HG03039 (cell line): Measurements from ENCODE around the gene ZNF514.
A peak's percentile ranks its signal among the peaks of the same experiment; 100 is the strongest.
"Not testable (repeated sequence)": the region's sequence is repeated elsewhere in the genome, so short reads cannot be mapped to it uniquely, and the experiment has no call there.

ENCODE experiments used
- ATAC-seq: cut with Tn5 transposase; IDR thresholded peaks from one replicate; pipeline ENCODE4 v1.9.1; 2021; ENCODE audit warnings: mild to moderate bottlenecking, moderate library complexity; ENCODE audit not compliant: unreplicated experiment

ZNF514 gene

GRCh38 chr2:95159690-95160449 is at the start of gene ZNF514:
Gene ZNF514, minus strand, starts transcription at chr2:95159848. Its CDS starts 6,595 bp downstream, at chr2:95153253.
- peak; percentile 90 for ATAC-seq

- ATAC-seq = no peak
Measured at GRCh38 chr2:95208106-95208505, 48.5 kb upstream of the ZNF514 start.

DNA sequence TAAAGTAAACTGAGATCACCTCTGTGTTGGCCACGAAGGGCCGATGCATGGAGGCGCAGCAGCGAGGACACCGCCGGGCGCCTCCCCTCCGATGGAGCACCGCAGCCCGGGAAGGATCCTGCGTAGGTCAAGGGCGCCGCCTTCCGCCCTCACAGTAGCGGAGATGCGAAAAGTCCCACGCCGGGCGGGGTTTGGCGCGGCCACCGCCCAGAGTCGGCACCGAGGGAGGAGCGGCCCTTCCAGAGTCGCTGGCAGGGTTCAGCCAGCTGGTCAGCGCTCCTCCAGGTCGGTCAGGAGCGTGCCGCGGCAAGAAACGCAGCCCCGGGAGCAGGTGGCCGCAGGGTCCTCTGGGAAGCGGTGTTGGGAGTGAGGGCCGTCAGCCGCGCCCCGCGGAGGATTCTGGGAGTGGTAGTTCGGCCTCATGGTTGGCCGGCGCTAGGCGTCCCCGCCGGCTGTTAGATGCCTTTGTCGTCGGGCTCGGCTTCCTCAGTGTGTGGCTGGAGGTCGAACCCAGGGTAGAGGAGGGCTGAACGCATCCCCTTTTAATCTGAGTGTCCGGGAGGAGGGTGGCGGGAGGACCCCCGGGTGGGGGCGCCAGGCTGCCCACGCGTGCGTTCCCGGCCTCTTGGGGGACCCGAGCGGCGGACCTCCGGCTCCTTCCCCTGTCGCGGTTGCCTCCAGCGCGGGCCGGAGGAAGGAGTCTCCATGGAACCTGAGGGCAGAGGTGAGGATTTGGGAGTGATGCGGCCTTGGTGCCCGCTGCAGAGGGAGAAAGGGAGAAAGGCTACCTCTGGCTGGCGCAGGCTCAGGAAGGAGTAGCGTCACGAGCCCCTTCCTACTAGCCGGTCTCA is 47.7 kb upstream of the ZNF514 start, which contains the start of gene ZNF892:
Gene ZNF892 (plus strand): TSS at position 411 of the 851 bp plus-strand sequence. CDS start 295 bp downstream, at position 706.
- peak; percentile 97 for ATAC-seq

- no peak for ATAC-seq
Measured at GRCh38 chr2:95206096-95206495, 46.4 kb upstream of the ZNF514 start.

GRCh38 chr2:95204396-95204795 is 44.7 kb upstream of the ZNF514 start:
- ATAC-seq = no peak

- no peak for ATAC-seq
Measured at GRCh38 chr2:95203911-95204310, 44.3 kb upstream of the ZNF514 start.

DNA sequence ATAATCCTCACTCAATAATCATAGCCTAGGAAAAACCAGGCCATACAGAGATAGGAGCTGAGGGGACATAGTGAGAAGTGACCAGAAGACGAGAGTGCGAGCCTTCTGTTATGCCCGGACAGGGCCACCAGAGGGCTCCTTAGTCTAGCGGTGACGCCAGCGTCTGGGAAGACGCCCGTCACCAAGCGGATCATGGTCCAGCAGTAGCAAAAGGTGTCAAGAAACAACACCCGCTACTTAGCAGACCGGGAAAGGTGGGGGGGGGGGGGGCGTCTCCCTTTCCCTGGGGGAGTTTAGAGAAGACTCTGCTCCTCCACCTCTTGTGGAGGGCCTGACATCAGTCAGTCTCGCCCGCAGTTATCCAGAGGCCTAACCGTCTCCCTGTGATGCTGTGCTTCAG is 33.3 kb upstream of the ZNF514 start:
- ATAC-seq = not testable (repeated sequence)

GRCh38 chr2:95185973-95186372 is 26.3 kb upstream of the ZNF514 start:
- ATAC-seq = no peak

GRCh38 chr2:95185197-95185596 is 25.5 kb upstream of the ZNF514 start:
- ATAC-seq = no peak

DNA sequence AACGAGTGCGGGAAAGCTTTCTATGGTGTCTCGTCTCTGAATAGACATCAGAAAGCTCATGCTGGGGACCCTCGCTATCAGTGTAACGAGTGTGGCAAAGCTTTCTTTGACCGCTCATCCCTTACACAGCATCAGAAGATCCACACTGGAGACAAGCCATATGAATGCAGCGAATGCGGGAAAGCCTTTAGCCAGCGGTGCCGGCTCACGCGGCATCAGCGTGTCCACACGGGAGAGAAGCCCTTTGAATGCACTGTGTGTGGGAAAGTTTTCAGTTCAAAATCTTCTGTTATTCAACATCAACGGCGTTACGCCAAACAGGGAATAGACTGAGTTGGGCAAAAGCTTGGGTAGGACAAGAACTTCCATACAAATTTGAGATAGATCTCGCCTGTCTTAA is 22.1 kb upstream of the ZNF514 start:
- no peak for ATAC-seq

- no peak for ATAC-seq
Measured at GRCh38 chr2:95179451-95179850, 19.8 kb upstream of the ZNF514 start.

GRCh38 chr2:95174031-95174542 is 14.4 kb upstream of the ZNF514 start:
- no peak for ATAC-seq

GRCh38 chr2:95171902-95172301 is 12.3 kb upstream of the ZNF514 start:
- no peak for ATAC-seq

- ATAC-seq = no peak
Measured at GRCh38 chr2:95166065-95166763, 6.6 kb upstream of the ZNF514 start.

- peak; percentile 93 for ATAC-seq
Measured at GRCh38 chr2:95165371-95166064, 5.9 kb upstream of the ZNF514 start, which contains the start of gene ZNF2. Gene ZNF2, plus strand, starts transcription at chr2:95165809. Its CDS starts 10,418 bp downstream, at chr2:95176227.

GRCh38 chr2:95165030-95165370 is 5.4 kb upstream of the ZNF514 start:
- ATAC-seq = no peak

- peak; percentile 38 for ATAC-seq
Measured at GRCh38 chr2:95158891-95159619, 593 bp downstream of the ZNF514 start.

GRCh38 chr2:95158441-95158840 is 1.2 kb downstream of the ZNF514 start:
- ATAC-seq = no peak

- ATAC-seq = no peak
Measured at GRCh38 chr2:95149397-95149984, 10.2 kb downstream of the ZNF514 start.
